22Rv1 (cell line): Measurements from ENCODE around the gene PPP6R1.

ENCODE experiments used
- H3K27ac ChIP-seq: fragments of 450-650 bp; 2 replicates; pipeline ENCODE4 v1.5.1; 2017
- ZFX ChIP-seq: fragments of 450-650 bp; IDR thresholded peaks from 2 replicates; pipeline ENCODE4 v1.6.1; 2017; ENCODE audit warnings: antibody characterized with exemption, borderline replicate concordance
- TF ChIP-seq, protein P1 (sequence below): fragments of 450-650 bp; IDR thresholded peaks from 2 replicates; pipeline ENCODE4 v1.5.1; 2017; ENCODE audit warnings: mild to moderate bottlenecking

Gene PPP6R1

DNA sequence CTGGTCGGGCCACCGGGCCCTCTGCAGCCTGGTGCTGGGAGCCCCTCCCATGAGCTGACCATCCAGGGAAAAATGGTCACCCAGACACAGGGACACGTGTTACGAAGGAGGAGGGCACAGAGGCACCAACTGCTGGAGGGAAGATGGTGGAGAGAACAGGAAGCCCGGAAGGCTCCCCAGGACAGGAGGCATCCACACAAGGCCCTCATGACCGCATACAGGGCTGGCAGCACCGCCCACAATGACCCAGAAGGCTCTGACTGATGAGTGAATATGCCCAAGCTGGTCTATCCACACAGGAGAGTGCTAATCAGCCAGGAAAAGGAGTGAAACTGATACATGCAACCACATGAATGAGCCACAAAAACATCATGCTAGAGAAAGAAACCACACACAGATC lies 16.3 kb downstream of the PPP6R1 start:
- H3K27ac ChIP-seq = no peak overlapping the region
- TF ChIP-seq ZFX = no peak
- TF ChIP-seq, protein P1, sequence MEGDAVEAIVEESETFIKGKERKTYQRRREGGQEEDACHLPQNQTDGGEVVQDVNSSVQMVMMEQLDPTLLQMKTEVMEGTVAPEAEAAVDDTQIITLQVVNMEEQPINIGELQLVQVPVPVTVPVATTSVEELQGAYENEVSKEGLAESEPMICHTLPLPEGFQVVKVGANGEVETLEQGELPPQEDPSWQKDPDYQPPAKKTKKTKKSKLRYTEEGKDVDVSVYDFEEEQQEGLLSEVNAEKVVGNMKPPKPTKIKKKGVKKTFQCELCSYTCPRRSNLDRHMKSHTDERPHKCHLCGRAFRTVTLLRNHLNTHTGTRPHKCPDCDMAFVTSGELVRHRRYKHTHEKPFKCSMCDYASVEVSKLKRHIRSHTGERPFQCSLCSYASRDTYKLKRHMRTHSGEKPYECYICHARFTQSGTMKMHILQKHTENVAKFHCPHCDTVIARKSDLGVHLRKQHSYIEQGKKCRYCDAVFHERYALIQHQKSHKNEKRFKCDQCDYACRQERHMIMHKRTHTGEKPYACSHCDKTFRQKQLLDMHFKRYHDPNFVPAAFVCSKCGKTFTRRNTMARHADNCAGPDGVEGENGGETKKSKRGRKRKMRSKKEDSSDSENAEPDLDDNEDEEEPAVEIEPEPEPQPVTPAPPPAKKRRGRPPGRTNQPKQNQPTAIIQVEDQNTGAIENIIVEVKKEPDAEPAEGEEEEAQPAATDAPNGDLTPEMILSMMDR = no peak

DNA sequence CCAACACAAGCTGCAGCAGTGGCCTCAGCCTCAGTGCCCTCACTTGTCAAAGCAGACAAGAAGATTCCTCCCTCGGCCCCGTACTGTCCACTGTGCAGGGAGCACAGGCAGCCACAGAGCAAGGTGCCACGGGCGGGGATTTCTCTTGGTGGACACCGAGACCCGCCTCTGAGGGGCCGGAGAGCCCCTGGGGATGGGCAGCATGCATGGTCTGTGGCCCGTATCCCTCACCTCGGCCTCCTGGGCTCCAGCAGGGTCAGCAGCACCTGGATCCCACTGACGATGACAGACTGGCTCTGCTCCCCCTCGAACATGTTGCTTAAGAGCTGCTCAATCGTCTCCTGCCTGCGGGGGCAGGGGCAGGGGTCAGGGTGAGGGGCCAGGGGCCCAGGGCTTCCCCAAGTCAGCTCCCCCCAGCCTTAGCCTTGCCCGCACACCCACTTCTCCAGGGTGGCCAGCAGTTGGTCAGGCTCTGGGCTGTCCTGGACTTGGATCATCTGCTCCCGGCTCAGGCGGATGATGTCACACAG lies 16.8 kb downstream of the PPP6R1 start:
- TF ChIP-seq, protein P1 = no peak
- no peak for TF ChIP-seq ZFX
- no peak overlapping the region for H3K27ac ChIP-seq

DNA sequence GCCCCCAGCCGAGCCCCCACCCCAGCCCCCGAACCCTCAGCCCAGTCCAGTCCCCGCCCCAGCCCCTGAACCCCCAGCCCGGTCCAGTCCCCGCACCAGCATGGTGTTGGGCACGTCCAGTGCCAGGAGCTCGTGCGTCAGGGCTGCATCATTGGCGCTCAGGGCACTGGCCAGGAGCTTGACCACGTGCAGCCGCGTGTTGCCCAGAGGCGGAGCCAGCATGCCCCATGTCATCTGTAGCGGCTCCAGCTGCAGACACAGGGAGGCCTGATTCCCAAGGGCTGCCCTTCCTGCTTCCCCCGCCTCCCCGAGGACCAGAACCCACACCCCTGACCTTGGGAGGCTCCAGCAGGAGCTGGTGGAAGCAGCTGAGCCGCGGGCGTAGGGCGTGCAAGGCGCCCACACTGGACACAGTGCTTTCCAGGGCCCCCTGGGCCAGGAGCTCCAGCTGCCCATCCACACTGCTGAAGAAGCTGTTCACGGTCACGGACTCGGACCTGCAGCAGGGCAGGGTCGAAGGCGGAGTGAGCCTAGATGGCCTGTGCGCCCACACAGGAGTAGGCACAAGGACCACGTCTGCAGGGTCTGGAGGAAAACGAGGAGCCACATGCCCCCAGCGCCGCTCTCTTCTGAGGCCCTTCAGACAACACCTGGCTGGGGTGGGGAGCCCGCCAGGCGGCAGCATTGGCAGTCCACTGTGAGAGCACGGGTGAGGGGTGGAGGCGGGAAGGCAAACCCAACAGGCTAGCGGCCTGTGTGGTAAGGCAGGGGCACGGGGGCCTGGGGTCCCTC lies 17.5 kb downstream of the PPP6R1 start:
- no peak for TF ChIP-seq ZFX
- TF ChIP-seq, protein P1 = no peak
- no peak overlapping the region for H3K27ac ChIP-seq

- no peak overlapping the region for H3K27ac ChIP-seq
- TF ChIP-seq, protein P1 = no peak
- TF ChIP-seq ZFX = no peak
Observed at GRCh38 chr19:55240713-55241020, 18.1 kb downstream of the PPP6R1 start.

GRCh38 chr19:55239004-55239403 lies 19.8 kb downstream of the PPP6R1 start:
- TF ChIP-seq, protein P1 = no peak
- TF ChIP-seq ZFX = no peak
- H3K27ac ChIP-seq = no peak overlapping the region

- TF ChIP-seq ZFX = no peak
- TF ChIP-seq, protein P1 = no peak
Observed at GRCh38 chr19:55238030-55238429, 20.8 kb downstream of the PPP6R1 start.

GRCh38 chr19:55232986-55233385 lies 25.8 kb downstream of the PPP6R1 start:
- TF ChIP-seq ZFX = no peak
- TF ChIP-seq, protein P1 = no peak

More at GRCh38 chr19:55238030-55238429, 20.8 kb downstream of the PPP6R1 start:
- H3K27ac ChIP-seq = no peak overlapping the region

More at GRCh38 chr19:55232986-55233385, 25.8 kb downstream of the PPP6R1 start:
- H3K27ac ChIP-seq = no peak overlapping the region
